ENCODE data around the gene KCTD16.

KCTD16 gene

GRCh38 chr5:144187699-144188294 lies 17.1 kb downstream of the KCTD16 start:
- no peak overlapping the region for H3K4me3 ChIP-seq (ENCODE audit: low read depth, low read length)
- no peak for TF ChIP-seq CTCF (IDR thresholded peaks at IDR 0.05; ENCODE audit: low read depth, low read length)

- H3K4me3 ChIP-seq (ENCODE audit: low read depth, low read length): no peak overlapping the region
- no peak for TF ChIP-seq CTCF (IDR thresholded peaks at IDR 0.05; ENCODE audit: low read depth, low read length)
These were observed 19.2 kb downstream of the KCTD16 start for GRCh38 chr5:144189800-144190429.

DNA sequence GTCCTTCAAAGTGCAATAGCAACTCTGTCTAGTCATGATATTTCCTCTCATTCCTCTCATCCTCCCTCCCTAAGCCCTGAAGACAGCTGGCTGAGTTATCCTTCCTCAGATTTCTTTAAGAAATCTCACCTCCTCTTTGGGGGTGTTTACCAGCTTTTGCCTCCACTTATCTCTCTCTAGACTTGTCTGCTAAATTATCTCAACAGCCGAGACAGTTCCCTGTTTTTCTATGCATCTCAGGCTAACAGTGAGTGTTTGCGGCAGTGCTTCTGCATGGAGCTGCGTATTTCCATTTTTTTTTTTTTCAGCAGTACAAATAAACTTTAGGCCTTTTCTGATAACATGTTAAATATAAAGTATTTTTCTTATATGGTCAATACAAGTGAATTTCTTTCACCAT lies 20.9 kb downstream of the KCTD16 start:
- H3K4me3 ChIP-seq (ENCODE audit: low read depth, low read length): no peak overlapping the region
- no peak for TF ChIP-seq CTCF (IDR thresholded peaks at IDR 0.05; ENCODE audit: low read depth, low read length)

- TF ChIP-seq CTCF (IDR thresholded peaks at IDR 0.05; ENCODE audit: low read depth, low read length): no peak
- no peak overlapping the region for H3K4me3 ChIP-seq (ENCODE audit: low read depth, low read length)
These were observed 21.3 kb downstream of the KCTD16 start for GRCh38 chr5:144191998-144192397.

DNA sequence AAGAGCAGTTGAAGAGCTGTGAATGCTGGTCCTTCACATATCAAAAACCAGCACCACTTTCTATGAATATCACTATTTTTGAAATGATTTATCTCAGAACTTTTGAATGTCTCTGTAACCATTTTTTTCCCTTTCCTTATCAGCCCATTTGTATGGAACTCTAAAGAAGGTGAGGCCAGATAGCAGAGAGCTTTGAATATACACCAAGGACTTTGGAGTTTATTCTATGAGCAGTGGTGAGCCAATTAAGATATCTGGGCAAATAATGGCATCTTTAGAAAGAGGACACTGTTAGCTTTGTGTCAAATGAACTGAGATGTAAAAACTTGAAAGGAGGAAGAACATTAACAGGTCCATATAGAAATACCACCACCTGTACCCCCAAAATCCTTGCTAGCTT lies 22.0 kb downstream of the KCTD16 start:
- no peak for TF ChIP-seq CTCF (IDR thresholded peaks at IDR 0.05; ENCODE audit: low read depth, low read length)

GRCh38 chr5:144194144-144194543 lies 23.5 kb downstream of the KCTD16 start:
- no peak for TF ChIP-seq CTCF (IDR thresholded peaks at IDR 0.05; ENCODE audit: low read depth, low read length)
- no peak overlapping the region for H3K4me3 ChIP-seq (ENCODE audit: low read depth, low read length)

More for the DNA sequence above, 22.0 kb downstream of the KCTD16 start:
- no peak overlapping the region for H3K4me3 ChIP-seq (ENCODE audit: low read depth, low read length)

- TF ChIP-seq CTCF (IDR thresholded peaks at IDR 0.05; ENCODE audit: low read depth, low read length): no peak
- no peak overlapping the region for H3K4me3 ChIP-seq (ENCODE audit: low read depth, low read length)
These were observed 24.8 kb downstream of the KCTD16 start for GRCh38 chr5:144195448-144195847.

Measured in WI38 (cell line).